ENCODE data around the gene SORCS3. TPM values are rescaled to one million over a fixed set of nuclear protein-coding genes. Genes with fewer than 3 reads are reported as not detected.

Gene SORCS3
- total RNA-seq, 2 experiments from 2014 or later = 1.7 to 2.1 TPM

- H3K4me3 ChIP-seq (ENCODE audit: low read length) = no peak overlapping the region
- H3K4me1 Mint-ChIP-seq (ENCODE audit: low read depth) = peaks cover 12% of the 10 kb centered on the region
- no peak overlapping the region for H3K27ac Mint-ChIP-seq
- H3K36me3 ChIP-seq (ENCODE audit: insufficient read depth, low read length) = no peaks in the 10 kb centered on the region
- CTCF ChIA-PET = no interaction called here
- no peak for DNase-seq
- H3K27me3 Mint-ChIP-seq = no peaks in the 10 kb centered on the region
- intact Hi-C loops (cut with DNase I, micrococcal nuclease) = no loop called here
- no peak overlapping the region for H3K27ac ChIP-seq (ENCODE audit: low read depth in 1 of 2, low read length in 2 of 2)
- no peaks in the 10 kb centered on the region for H3K27me3 ChIP-seq (ENCODE audit: control insufficient read depth in 1 of 2, insufficient read depth in 2 of 2, low read length in 2 of 2)
- peaks cover 3% of the 10 kb centered on the region for H3K9me3 Mint-ChIP-seq
- H3K4me1 ChIP-seq (ENCODE audit: insufficient read depth, low read length) = no peaks in the 10 kb centered on the region
- H3K36me3 Mint-ChIP-seq (ENCODE audit: low read depth) = no peaks in the 10 kb centered on the region
- TF ChIP-seq CTCF (IDR thresholded peaks at IDR 0.05) = no peak
- H3K9me3 ChIP-seq (ENCODE audit: control insufficient read depth in 1 of 2, insufficient read depth in 1 of 2, low read length in 2 of 2) = no peaks in the 10 kb centered on the region
- POLR2A ChIA-PET = no interaction called here
- H3K4me3 Mint-ChIP-seq = no peak overlapping the region
- ATAC-seq (ENCODE audit: poor library complexity) = no peak
Observed at GRCh38 chr10:105017691-105018090, 376.6 kb downstream of the SORCS3 start.

GRCh38 chr10:105023211-105024111, 382.4 kb downstream of the SORCS3 start:
- Histone ChIP-seq H3K9me3 (ENCODE audit: control insufficient read depth in 1 of 2, insufficient read depth in 1 of 2, low read length in 2 of 2) (no peaks in the 10 kb centered on the region), H3K4me1 (ENCODE audit: insufficient read depth, low read length) (no peaks in the 10 kb centered on the region), H3K27ac (ENCODE audit: low read depth in 1 of 2, low read length in 2 of 2) (no peak overlapping the region), H3K4me3 (ENCODE audit: low read length) (no peak overlapping the region), H3K27me3 (ENCODE audit: control insufficient read depth in 1 of 2, insufficient read depth in 2 of 2, low read length in 2 of 2) (no peaks in the 10 kb centered on the region), H3K36me3 (ENCODE audit: insufficient read depth, low read length) (no peaks in the 10 kb centered on the region)
- H3K9me3 Mint-ChIP-seq = peaks cover 2% of the 10 kb centered on the region
- CTCF ChIA-PET = no interaction called here
- no peak for TF ChIP-seq CTCF (IDR thresholded peaks at IDR 0.05)
- ATAC-seq (ENCODE audit: poor library complexity) (no peak), DNase-seq (no peak)
- no peaks in the 10 kb centered on the region for H3K27me3 Mint-ChIP-seq
- intact Hi-C loops (cut with DNase I, micrococcal nuclease) = no loop called here
- no peak overlapping the region for H3K4me3 Mint-ChIP-seq
- H3K27ac Mint-ChIP-seq = no peak overlapping the region
- peaks cover 6% of the 10 kb centered on the region for H3K36me3 Mint-ChIP-seq (ENCODE audit: low read depth)
- POLR2A ChIA-PET = no interaction called here
- H3K4me1 Mint-ChIP-seq (ENCODE audit: low read depth) = peaks cover 12% of the 10 kb centered on the region

- Mint-ChIP-seq H3K4me3 (no peak overlapping the region), H3K4me1 (ENCODE audit: low read depth) (peaks cover 12% of the 10 kb centered on the region), H3K9me3 (peaks cover 2% of the 10 kb centered on the region), H3K36me3 (ENCODE audit: low read depth) (peaks cover 6% of the 10 kb centered on the region), H3K27me3 (no peaks in the 10 kb centered on the region), H3K27ac (no peak overlapping the region)
- POLR2A ChIA-PET = no interaction called here
- CTCF ChIA-PET = no interaction called here
- Histone ChIP-seq H3K27ac (ENCODE audit: low read depth in 1 of 2, low read length in 2 of 2) (no peak overlapping the region), H3K4me1 (ENCODE audit: insufficient read depth, low read length) (no peaks in the 10 kb centered on the region), H3K36me3 (ENCODE audit: insufficient read depth, low read length) (no peaks in the 10 kb centered on the region), H3K27me3 (ENCODE audit: control insufficient read depth in 1 of 2, insufficient read depth in 2 of 2, low read length in 2 of 2) (no peaks in the 10 kb centered on the region), H3K9me3 (ENCODE audit: control insufficient read depth in 1 of 2, insufficient read depth in 1 of 2, low read length in 2 of 2) (no peaks in the 10 kb centered on the region), H3K4me3 (ENCODE audit: low read length) (no peak overlapping the region)
- no peak for TF ChIP-seq CTCF (IDR thresholded peaks at IDR 0.05)
- DNase-seq = no peak
- intact Hi-C loops (cut with DNase I, micrococcal nuclease) = no loop called here
- ATAC-seq (ENCODE audit: poor library complexity) = no peak
Observed at GRCh38 chr10:105024184-105024583, 383.1 kb downstream of the SORCS3 start.
